H1 (cell line): Measurements from ENCODE around the gene OR2F2.

Source experiments
- ATF2 ChIP-seq: IDR thresholded peaks from 2 replicates; pipeline ENCODE4 v1.6.1; 2012; ENCODE audit warnings: low read length, inconsistent platforms
- CTCF ChIP-seq, 3 experiments: IDR thresholded peaks; 1 replicate in 2 of 3; 2 replicates in 1 of 3; pipeline versions ENCODE4 v1.5.1 to v1.6.1; 2011; ENCODE audit warnings: low read length in 3 of 3, mild to moderate bottlenecking in 3 of 3, inconsistent platforms in 2 of 3, low read depth in 1 of 3, moderate library complexity in 1 of 3; ENCODE audit not compliant: insufficient read depth in 1 of 3; ENCODE audit errors: control extremely low read depth in 1 of 3
- EZH2 ChIP-seq: fragments of 200-600 bp; sonication (generic); IDR thresholded peaks from 2 replicates; pipeline ENCODE4 v1.7.1; 2012; ENCODE audit warnings: low read depth, mild to moderate bottlenecking, moderate library complexity, low read length, inconsistent platforms; ENCODE audit not compliant: severe bottlenecking
- JUND ChIP-seq: IDR thresholded peaks from 2 replicates; pipeline ENCODE4 v1.6.1; 2011; ENCODE audit warnings: mild to moderate bottlenecking, improper control_type of control experiment, low read length
- USF2 ChIP-seq: IDR thresholded peaks from 2 replicates; pipeline ENCODE4 v1.6.1; 2011; ENCODE audit warnings: low read length, improper control_type of control experiment

GRCh38 chr7:143909863-143910262, 25.2 kb upstream of the OR2F2 start:
- TF ChIP-seq ATF2 (no peak), JUND (no peak), CTCF (IDR thresholded peaks at IDR 0.05; ENCODE audit: control extremely low read depth in 1 of 3, insufficient read depth in 1 of 3, low read depth in 1 of 3, low read length in 3 of 3) (no peak), EZH2 (no peak), USF2 (no peak)
